AG09309 (cell line): ENCODE results near the gene KRT10.

ENCODE experiments used
- DNase-seq: peaks from one replicate; pipeline ENCODE4 v3.0.0-alpha.2; 2010; ENCODE audit warnings: low read depth
- H3K4me3 ChIP-seq: 2 replicates; pipeline ENCODE4 v1.5.1; 2011; ENCODE audit warnings: mild to moderate bottlenecking, low read depth, low read length, moderate library complexity; ENCODE audit not compliant: control insufficient read depth
- CTCF ChIP-seq: IDR thresholded peaks from 2 replicates; pipeline ENCODE4 v1.5.1; 2011; ENCODE audit warnings: mild to moderate bottlenecking, low read depth, low read length, inconsistent platforms; ENCODE audit not compliant: insufficient read depth, control insufficient read depth; ENCODE audit errors: missing control alignments

The KRT10 gene

DNA sequence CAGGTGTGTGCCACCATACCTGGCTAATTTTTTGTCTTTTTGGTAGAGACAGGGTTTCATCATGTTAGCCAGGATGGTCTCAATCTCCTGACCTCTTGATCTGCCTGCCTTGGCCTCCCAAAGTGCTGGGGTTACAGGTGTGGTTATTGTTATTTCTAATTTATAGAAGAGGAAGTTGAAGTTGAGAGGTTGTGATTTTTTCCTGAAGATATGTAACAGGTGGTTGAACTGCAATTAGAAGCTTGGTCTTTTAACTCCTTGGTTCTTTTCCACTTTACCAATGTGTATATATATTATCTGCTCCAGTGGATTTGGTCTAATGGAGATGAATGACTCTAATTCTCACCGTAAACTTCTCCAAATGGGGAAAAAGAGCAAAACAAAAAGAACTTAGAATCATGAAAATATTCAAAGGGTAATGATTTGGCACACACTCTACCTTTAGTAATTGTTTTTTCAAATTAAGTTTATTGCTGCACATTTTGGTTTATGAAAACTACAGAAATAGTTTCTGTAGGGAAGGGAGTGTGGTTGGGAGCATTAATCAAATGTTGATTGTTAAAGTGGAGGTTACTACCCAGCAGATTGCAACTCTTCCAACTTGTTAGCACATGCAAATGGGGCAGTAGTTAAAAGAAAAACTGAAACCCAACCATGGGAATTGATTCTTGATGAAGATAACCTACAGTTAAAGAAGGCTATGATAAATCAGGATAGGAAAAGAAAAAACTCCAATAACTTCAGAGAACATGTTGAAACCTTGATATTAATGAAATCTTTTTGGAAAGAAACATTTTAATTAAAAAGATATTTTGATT lies 1.8 kb upstream of the KRT10 start:
- no peak for DNase-seq
- H3K4me3 ChIP-seq: no peak overlapping the region

DNA sequence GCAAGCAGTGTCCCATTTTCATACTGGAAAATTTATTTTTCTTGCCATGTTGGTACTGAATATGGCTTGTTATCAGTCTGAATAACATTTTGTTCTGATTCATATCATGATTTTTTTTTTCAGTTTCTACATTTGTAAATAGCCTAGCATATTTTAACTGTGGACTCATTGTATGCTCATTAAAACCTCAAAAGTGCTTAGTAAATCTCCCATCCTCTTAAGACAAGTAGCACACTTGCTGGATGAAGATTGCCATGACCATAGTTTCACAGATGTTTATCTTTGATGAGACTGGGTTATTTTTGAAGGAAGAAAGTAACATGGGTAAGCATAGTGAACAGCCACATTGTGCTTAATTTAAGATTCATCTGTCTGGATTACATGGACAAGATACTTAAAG lies 878 bp downstream of the KRT10 start:
- no peak for TF ChIP-seq CTCF
- DNase-seq: no peak
- no peak overlapping the region for H3K4me3 ChIP-seq

More for the DNA sequence above, 1.8 kb upstream of the KRT10 start:
- TF ChIP-seq CTCF: no peak

DNA sequence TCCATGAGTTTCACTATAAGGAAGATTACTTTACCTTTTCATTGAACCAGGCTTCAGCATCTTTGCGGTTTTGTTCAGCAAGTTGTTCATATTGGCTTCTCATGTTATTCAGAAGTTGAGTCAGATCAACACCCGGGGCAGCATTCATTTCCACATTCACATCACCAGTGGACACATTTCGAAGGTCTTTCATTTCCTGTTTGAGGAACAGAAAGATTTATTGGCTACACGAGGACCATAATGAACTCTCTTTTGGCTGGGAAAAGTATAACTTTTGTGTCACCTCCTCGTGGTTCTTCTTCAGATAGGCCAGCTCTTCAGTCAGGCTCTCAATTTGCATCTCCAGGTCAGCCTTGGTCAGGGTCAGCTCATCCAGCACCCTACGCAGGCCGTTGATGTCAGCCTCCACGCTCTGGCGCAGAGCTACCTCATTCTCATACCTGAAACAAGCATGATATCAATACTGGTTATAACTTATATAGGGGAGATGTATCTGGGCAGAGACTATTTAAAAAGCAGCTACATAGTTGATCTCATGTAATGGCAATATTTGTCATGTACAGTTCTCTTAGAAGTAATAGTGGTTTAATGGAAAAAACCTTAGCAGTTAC lies 2.1 kb downstream of the KRT10 start:
- TF ChIP-seq CTCF: no peak
- DNase-seq: no peak
- no peak overlapping the region for H3K4me3 ChIP-seq

DNA sequence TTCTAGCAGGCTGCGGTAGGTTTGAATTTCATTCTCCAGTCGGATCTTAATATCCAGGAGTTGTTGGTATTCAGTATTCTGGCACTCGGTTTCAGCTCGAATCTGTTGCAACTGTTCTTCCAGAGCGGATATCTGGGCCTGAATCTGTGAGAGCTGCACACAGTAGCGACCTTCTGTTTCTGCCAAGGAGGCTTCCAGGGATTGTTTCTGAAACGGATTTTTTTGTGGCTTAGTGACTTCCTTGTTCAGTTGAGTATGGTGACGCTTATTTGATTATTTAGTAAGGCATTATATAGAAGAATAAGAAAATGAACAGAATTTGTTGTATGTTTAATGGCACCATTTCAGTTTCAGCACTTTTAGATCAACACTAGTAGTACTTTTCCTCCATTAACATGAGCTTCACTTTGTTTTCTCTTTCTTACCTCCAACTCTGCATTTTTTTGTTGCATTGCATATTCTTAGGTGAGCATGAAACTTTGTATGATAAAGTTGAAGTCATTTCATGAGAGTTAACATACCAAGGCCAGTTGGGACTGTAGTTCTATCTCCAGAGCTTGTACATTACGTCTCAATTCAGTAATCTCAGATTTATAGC lies 2.8 kb downstream of the KRT10 start:
- peak overlapping the region; percentile 50 for H3K4me3 ChIP-seq
- no peak for TF ChIP-seq CTCF

GRCh38 chr17:40818733-40819527 lies 3.5 kb downstream of the KRT10 start:
- DNase-seq: no peak
- peak overlapping the region; percentile 50 for H3K4me3 ChIP-seq
- no peak for TF ChIP-seq CTCF

More for the DNA sequence above, 2.8 kb downstream of the KRT10 start:
- DNase-seq: no peak

- peak overlapping the region; percentile 42 for H3K4me3 ChIP-seq
- no peak for DNase-seq
- TF ChIP-seq CTCF: no peak
Measured at GRCh38 chr17:40818343-40818732, 4.1 kb downstream of the KRT10 start.
